ENCODE measurements around the gene SNX8.

DNA sequence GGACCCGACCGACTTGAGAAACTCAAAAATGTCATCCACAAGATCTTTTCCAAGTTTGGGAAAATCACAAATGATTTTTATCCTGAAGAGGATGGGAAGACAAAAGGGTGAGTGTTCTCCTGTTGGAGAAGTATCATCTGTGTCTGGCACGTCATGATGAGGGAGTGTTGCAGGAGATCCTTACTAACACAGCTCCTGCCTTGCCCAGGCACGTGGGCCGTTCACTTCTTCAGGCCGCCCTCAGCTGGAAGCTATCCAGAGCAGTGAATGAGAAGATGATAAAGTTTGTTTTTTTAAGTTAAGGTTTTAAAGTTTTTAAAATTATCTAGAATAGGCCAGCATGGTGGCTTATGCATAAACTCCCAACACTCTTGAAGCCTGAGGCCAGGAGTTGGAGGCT is 46.6 kb upstream of the SNX8 start:
- TF ChIP-seq EZH2 (IDR thresholded peaks at IDR 0.05; ENCODE audit: borderline replicate concordance, insufficient read depth, low read length, poor library complexity, severe bottlenecking) (no peak), EP300 (conservative IDR thresholded peaks at IDR 0.05; ENCODE audit: poor library complexity, severe bottlenecking) (no peak), CTCF (IDR thresholded peaks at IDR 0.05; ENCODE audit: poor library complexity, severe bottlenecking) (no peak), POLR2AphosphoS5 (IDR thresholded peaks at IDR 0.05) (no peak)
- TF ChIP-seq, protein P1, sequence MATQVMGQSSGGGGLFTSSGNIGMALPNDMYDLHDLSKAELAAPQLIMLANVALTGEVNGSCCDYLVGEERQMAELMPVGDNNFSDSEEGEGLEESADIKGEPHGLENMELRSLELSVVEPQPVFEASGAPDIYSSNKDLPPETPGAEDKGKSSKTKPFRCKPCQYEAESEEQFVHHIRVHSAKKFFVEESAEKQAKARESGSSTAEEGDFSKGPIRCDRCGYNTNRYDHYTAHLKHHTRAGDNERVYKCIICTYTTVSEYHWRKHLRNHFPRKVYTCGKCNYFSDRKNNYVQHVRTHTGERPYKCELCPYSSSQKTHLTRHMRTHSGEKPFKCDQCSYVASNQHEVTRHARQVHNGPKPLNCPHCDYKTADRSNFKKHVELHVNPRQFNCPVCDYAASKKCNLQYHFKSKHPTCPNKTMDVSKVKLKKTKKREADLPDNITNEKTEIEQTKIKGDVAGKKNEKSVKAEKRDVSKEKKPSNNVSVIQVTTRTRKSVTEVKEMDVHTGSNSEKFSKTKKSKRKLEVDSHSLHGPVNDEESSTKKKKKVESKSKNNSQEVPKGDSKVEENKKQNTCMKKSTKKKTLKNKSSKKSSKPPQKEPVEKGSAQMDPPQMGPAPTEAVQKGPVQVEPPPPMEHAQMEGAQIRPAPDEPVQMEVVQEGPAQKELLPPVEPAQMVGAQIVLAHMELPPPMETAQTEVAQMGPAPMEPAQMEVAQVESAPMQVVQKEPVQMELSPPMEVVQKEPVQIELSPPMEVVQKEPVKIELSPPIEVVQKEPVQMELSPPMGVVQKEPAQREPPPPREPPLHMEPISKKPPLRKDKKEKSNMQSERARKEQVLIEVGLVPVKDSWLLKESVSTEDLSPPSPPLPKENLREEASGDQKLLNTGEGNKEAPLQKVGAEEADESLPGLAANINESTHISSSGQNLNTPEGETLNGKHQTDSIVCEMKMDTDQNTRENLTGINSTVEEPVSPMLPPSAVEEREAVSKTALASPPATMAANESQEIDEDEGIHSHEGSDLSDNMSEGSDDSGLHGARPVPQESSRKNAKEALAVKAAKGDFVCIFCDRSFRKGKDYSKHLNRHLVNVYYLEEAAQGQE (IDR thresholded peaks at IDR 0.05; ENCODE audit: borderline replicate concordance) = no peak

Measured in neural cell (in vitro differentiated cells).